ENCODE results near the gene NR5A2. TPM values are rescaled to one million over a fixed set of nuclear protein-coding genes. Genes with fewer than 3 reads are reported as not detected.

The NR5A2 gene
- total RNA-seq, 1 experiment from 2014 or later, result 22.3 TPM

GRCh38 chr1:200107004-200107470, 79.5 kb downstream of the NR5A2 start:
- H3K27ac Mint-ChIP-seq, result peak overlapping the region; percentile 53
- H3K9me3 Mint-ChIP-seq, result no peaks in the 10 kb centered on the region
- peaks cover 15% of the 10 kb centered on the region for H3K36me3 Mint-ChIP-seq
- CTCF ChIA-PET, result no interaction called here
- DNase-seq (ENCODE audit: low spot score), result no peak
- H3K27me3 Mint-ChIP-seq (ENCODE audit: low read depth), result no peaks in the 10 kb centered on the region
- no peak for ATAC-seq
- H3K4me1 Mint-ChIP-seq, result peaks cover 13% of the 10 kb centered on the region
- TF ChIP-seq ZNF317 (CRISPR knock-in tag; IDR thresholded peaks at IDR 0.05; ENCODE audit: borderline replicate concordance, low read depth) (no peak), ATF6 (CRISPR knock-in tag; IDR thresholded peaks at IDR 0.05) (no peak), ZNF671 (CRISPR knock-in tag; IDR thresholded peaks at IDR 0.05) (no peak), ZNF232 (CRISPR knock-in tag; IDR thresholded peaks at IDR 0.05) (no peak), TEAD1 (CRISPR knock-in tag; IDR thresholded peaks at IDR 0.05) (no peak), CREM (CRISPR knock-in tag; IDR thresholded peaks at IDR 0.05) (no peak), SP1 (CRISPR knock-in tag; conservative IDR thresholded peaks at IDR 0.05) (no peak), ZNF532 (CRISPR knock-in tag; IDR thresholded peaks at IDR 0.05; ENCODE audit: borderline replicate concordance) (no peak), ZNF121 (CRISPR knock-in tag; IDR thresholded peaks at IDR 0.05) (no peak), GTF2I (CRISPR knock-in tag; conservative IDR thresholded peaks at IDR 0.05) (no peak), NR2C2 (CRISPR knock-in tag; IDR thresholded peaks at IDR 0.05) (no peak), SOX15 (CRISPR knock-in tag; IDR thresholded peaks at IDR 0.05) (no peak), ZNF423 (CRISPR knock-in tag; IDR thresholded peaks at IDR 0.05) (no peak), MXD4 (CRISPR knock-in tag; IDR thresholded peaks at IDR 0.05; ENCODE audit: borderline replicate concordance) (no peak), AR (CRISPR knock-in tag; IDR thresholded peaks at IDR 0.05) (no peak), FOXP1 (CRISPR knock-in tag; IDR thresholded peaks at IDR 0.05; ENCODE audit: borderline replicate concordance) (no peak)
- TF ChIP-seq, protein P1, sequence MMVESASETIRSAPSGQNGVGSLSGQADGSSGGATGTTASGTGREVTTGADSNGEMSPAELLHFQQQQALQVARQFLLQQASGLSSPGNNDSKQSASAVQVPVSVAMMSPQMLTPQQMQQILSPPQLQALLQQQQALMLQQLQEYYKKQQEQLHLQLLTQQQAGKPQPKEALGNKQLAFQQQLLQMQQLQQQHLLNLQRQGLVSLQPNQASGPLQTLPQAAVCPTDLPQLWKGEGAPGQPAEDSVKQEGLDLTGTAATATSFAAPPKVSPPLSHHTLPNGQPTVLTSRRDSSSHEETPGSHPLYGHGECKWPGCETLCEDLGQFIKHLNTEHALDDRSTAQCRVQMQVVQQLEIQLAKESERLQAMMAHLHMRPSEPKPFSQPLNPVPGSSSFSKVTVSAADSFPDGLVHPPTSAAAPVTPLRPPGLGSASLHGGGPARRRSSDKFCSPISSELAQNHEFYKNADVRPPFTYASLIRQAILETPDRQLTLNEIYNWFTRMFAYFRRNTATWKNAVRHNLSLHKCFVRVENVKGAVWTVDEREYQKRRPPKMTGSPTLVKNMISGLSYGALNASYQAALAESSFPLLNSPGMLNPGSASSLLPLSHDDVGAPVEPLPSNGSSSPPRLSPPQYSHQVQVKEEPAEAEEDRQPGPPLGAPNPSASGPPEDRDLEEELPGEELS (CRISPR knock-in tag; IDR thresholded peaks at IDR 0.05), result no peak
- TF ChIP-seq, protein P2, sequence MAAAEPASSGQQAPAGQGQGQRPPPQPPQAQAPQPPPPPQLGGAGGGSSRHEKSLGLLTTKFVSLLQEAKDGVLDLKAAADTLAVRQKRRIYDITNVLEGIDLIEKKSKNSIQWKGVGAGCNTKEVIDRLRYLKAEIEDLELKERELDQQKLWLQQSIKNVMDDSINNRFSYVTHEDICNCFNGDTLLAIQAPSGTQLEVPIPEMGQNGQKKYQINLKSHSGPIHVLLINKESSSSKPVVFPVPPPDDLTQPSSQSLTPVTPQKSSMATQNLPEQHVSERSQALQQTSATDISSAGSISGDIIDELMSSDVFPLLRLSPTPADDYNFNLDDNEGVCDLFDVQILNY (CRISPR knock-in tag; IDR thresholded peaks at IDR 0.05), result no peak
- POLR2A ChIA-PET, result no interaction called here
- H3K4me3 Mint-ChIP-seq, result no peak overlapping the region
